Hepatocyte (in vitro differentiated cells): ENCODE measurements around the gene FBXO48. TPM values are rescaled to one million over a fixed set of nuclear protein-coding genes. Genes with fewer than 3 reads are reported as not detected.

Experiments used
- DNase-seq: peaks from one replicate; pipeline ENCODE4 v3.0.0-alpha.2; 2016; ENCODE audit warnings: low spot score
- H2AFZ ChIP-seq: fragments of 200-600 bp; sonication (generic); 2 replicates; pipeline ENCODE4 v1.6.0; 2016; ENCODE audit warnings: antibody characterized with exemption, mild to moderate bottlenecking
- H3K27ac ChIP-seq: fragments of 200-600 bp; sonication (generic); 2 replicates; pipeline ENCODE4 v1.5.1; 2016; ENCODE audit warnings: mild to moderate bottlenecking
- H3K27me3 ChIP-seq: fragments of 200-600 bp; sonication (generic); 2 replicates; pipeline ENCODE4 v1.6.1; 2016
- H3K36me3 ChIP-seq: fragments of 200-600 bp; sonication (generic); replicated peaks from 2 replicates; pipeline ENCODE4 v1.5.1; 2016; ENCODE audit warnings: low read depth; ENCODE audit not compliant: insufficient read depth
- H3K4me1 ChIP-seq: fragments of 200-600 bp; sonication (generic); 2 replicates; pipeline ENCODE4 v1.5.1; 2016; ENCODE audit warnings: mild to moderate bottlenecking, moderate library complexity; ENCODE audit not compliant: insufficient read depth
- H3K4me2 ChIP-seq: fragments of 200-600 bp; sonication (generic); 2 replicates; pipeline ENCODE4 v1.6.0; 2016
- H3K4me3 ChIP-seq: fragments of 200-600 bp; sonication (generic); 2 replicates; pipeline ENCODE4 v1.5.1; 2016; ENCODE audit warnings: mild to moderate bottlenecking
- H3K79me2 ChIP-seq: fragments of 200-600 bp; sonication (generic); 2 replicates; pipeline ENCODE4 v1.6.0; 2017; ENCODE audit warnings: mild to moderate bottlenecking
- H3K9me2 ChIP-seq: fragments of 200-600 bp; sonication (generic); replicated peaks from 2 replicates; pipeline ENCODE4 v1.6.0; 2017; ENCODE audit warnings: mild to moderate bottlenecking; ENCODE audit not compliant: insufficient read depth
- H3K9me3 ChIP-seq: fragments of 200-600 bp; sonication (generic); 2 replicates; pipeline ENCODE4 v1.5.1; 2016; ENCODE audit warnings: low read depth, mild to moderate bottlenecking
- H4K20me1 ChIP-seq: fragments of 200-600 bp; sonication (generic); 2 replicates; pipeline ENCODE4 v1.6.0; 2016; ENCODE audit warnings: mild to moderate bottlenecking; ENCODE audit not compliant: insufficient read depth, poor library complexity, severe bottlenecking
- CTCF ChIP-seq: fragments of 200-600 bp; sonication (generic); IDR thresholded peaks from 2 replicates; pipeline ENCODE4 v1.5.1; 2016; ENCODE audit warnings: antibody characterized with exemption, mild to moderate bottlenecking; ENCODE audit not compliant: poor library complexity
- EZH2 ChIP-seq: fragments of 200-600 bp; sonication (generic); IDR thresholded peaks from 2 replicates; pipeline ENCODE4 v1.6.1; 2016; ENCODE audit warnings: antibody characterized with exemption, mild to moderate bottlenecking, borderline replicate concordance
- EZH2phosphoT487 ChIP-seq: fragments of 200-600 bp; sonication (generic); IDR thresholded peaks from one replicate; pipeline ENCODE4 v1.6.1; 2018; ENCODE audit warnings: antibody characterized with exemption, mild to moderate bottlenecking, low read depth, moderate library complexity; ENCODE audit not compliant: unreplicated experiment, severe bottlenecking
- WGBS: methylation state at CpG from one replicate; pipeline ENCODE4 v1.1.6; 2016; ENCODE audit warnings: low lambda C conversion rate; ENCODE audit errors: missing lambda C conversion rate; 5-methylcytosine and 5-hydroxymethylcytosine counted together
- polyA plus RNA-seq: library from polyadenylated mRNA; unstranded; fragments of >200 nt; fragmentation: Nextera tagmentation; extraction: Ambion mirVana; gene quantifications from 2 replicates; pipeline ENCODE4 v1.2.1, GENCODE V29; 2016
- total RNA-seq: library from RNA; depleted of rRNA; stranded (reverse); fragments of >200 nt; gene quantifications from 2 replicates; pipeline ENCODE4 v1.2.3, GENCODE V29; 2014

FBXO48 gene
- total and polyA plus RNA-seq, 2 experiments from 2014 or later: 0.36 to 0.83 TPM

- no peaks in the 10 kb centered on the region for H4K20me1 ChIP-seq
- no peak for DNase-seq
- no peaks in the 10 kb centered on the region for H3K4me1 ChIP-seq
- H3K27ac ChIP-seq: no peak overlapping the region
- no peak overlapping the region for H2AFZ ChIP-seq
- H3K4me3 ChIP-seq: no peak overlapping the region
- H3K79me2 ChIP-seq: peaks cover 3% of the 10 kb centered on the region
- H3K9me2 ChIP-seq: no peaks in the 10 kb centered on the region
- WGBS: 97% methylated on average over 2 of the region's 2 CpGs
- no peak for TF ChIP-seq EZH2
- TF ChIP-seq EZH2phosphoT487: no peak
- TF ChIP-seq CTCF: no peak
- H3K36me3 ChIP-seq: no peaks in the 10 kb centered on the region
- no peak overlapping the region for H3K4me2 ChIP-seq
- H3K27me3 ChIP-seq: no peaks in the 10 kb centered on the region
- no peaks in the 10 kb centered on the region for H3K9me3 ChIP-seq
Observed at GRCh38 chr2:68482296-68482820, 15.3 kb upstream of the FBXO48 start.

GRCh38 chr2:68478688-68479087, 11.6 kb upstream of the FBXO48 start:
- Histone ChIP-seq H3K27ac (no peak overlapping the region), H3K4me2 (no peak overlapping the region), H3K9me2 (no peaks in the 10 kb centered on the region), H3K4me1 (no peaks in the 10 kb centered on the region), H3K27me3 (no peaks in the 10 kb centered on the region), H4K20me1 (no peaks in the 10 kb centered on the region), H3K79me2 (peaks cover 3% of the 10 kb centered on the region), H3K36me3 (no peaks in the 10 kb centered on the region), H3K4me3 (no peak overlapping the region), H2AFZ (no peak overlapping the region), H3K9me3 (no peaks in the 10 kb centered on the region)
- no peak for DNase-seq
- no peak for TF ChIP-seq EZH2phosphoT487
- TF ChIP-seq EZH2: no peak
- no peak for TF ChIP-seq CTCF
- 63% methylated on average over 1 of the region's 1 CpG for WGBS

GRCh38 chr2:68476454-68476853, 9.4 kb upstream of the FBXO48 start:
- H2AFZ ChIP-seq: no peak overlapping the region

More at GRCh38 chr2:68476454-68476853, 9.4 kb upstream of the FBXO48 start:
- Histone ChIP-seq H3K36me3 (no peaks in the 10 kb centered on the region), H3K9me2 (no peaks in the 10 kb centered on the region), H3K4me3 (no peak overlapping the region), H3K27me3 (no peaks in the 10 kb centered on the region), H4K20me1 (no peaks in the 10 kb centered on the region), H3K4me1 (no peaks in the 10 kb centered on the region), H3K9me3 (no peaks in the 10 kb centered on the region), H3K4me2 (no peak overlapping the region), H3K27ac (no peak overlapping the region), H3K79me2 (peaks cover 3% of the 10 kb centered on the region)
- 78% methylated on average over 1 of the region's 1 CpG for WGBS
- DNase-seq: no peak
- no peak for TF ChIP-seq CTCF
- TF ChIP-seq EZH2phosphoT487: no peak
- TF ChIP-seq EZH2: no peak
